NT2/D1 (cell line): ENCODE measurements around the gene NFATC4.

Experiments used
- YY1 ChIP-seq: IDR thresholded peaks from 2 replicates; pipeline ENCODE4 v1.6.1; 2011; ENCODE audit not compliant: insufficient read length, insufficient read depth
- ZNF274 ChIP-seq: IDR thresholded peaks from 2 replicates; pipeline ENCODE4 v1.6.1; 2011; ENCODE audit warnings: mild to moderate bottlenecking, low read depth, low read length

GRCh38 chr14:24325963-24326362, 42.0 kb upstream of the NFATC4 start:
- TF ChIP-seq ZNF274 = no peak
- TF ChIP-seq YY1 = no peak
